ENCODE measurements around the gene RAPGEF4. TPM values are rescaled to one million over a fixed set of nuclear protein-coding genes. Genes with fewer than 3 reads are reported as not detected.

Gene RAPGEF4
- total RNA-seq, 1 experiment from 2014 or later = 0.62 TPM

Other genes starting within 250 kb of the RAPGEF4 start
- 11.7 TPM for gene PDK1, start 179.8 kb upstream of the RAPGEF4 start, total RNA-seq (2021; ENCODE audit: unreplicated experiment)

Measured in Panc1 (cell line).